Peyer's patch (tissue), 4 donors: ENCODE results near the gene CPT1B. TPM values are rescaled to one million over a fixed set of nuclear protein-coding genes. Genes with fewer than 3 reads are reported as not detected.

ENCODE experiments used
- DNase-seq, 3 donors: peaks; one replicate each; pipeline ENCODE4 v3.0.0-alpha.2; 2017 to 2019
- H3K27ac ChIP-seq, 4 donors: fragments of 200-600 bp; sonication (generic); one replicate each; pipeline ENCODE4 v1.5.1; 2016 to 2019
- H3K27me3 ChIP-seq, 2 donors: fragments of 200-600 bp; sonication (generic); one replicate each; pipeline ENCODE4 v1.5.1; 2019
- H3K36me3 ChIP-seq, 3 donors: fragments of 200-600 bp; sonication (generic); one replicate each; pipeline ENCODE4 v1.5.1; 2016 to 2019
- H3K4me1 ChIP-seq, 4 donors: fragments of 200-600 bp; sonication (generic); one replicate each; pipeline ENCODE4 v1.5.1; 2016 to 2019
- H3K4me3 ChIP-seq, 4 donors: fragments of 200-600 bp; sonication (generic); 1 replicate in 3 of 4; 2 replicates in 1 of 4; pipeline ENCODE4 v1.5.1; 2016 to 2019; ENCODE audit warnings: mild to moderate bottlenecking in 1 of 4
- H3K9me3 ChIP-seq, 4 donors: fragments of 200-600 bp; sonication (generic); one replicate each; pipeline ENCODE4 v1.5.1; 2016 to 2019; ENCODE audit warnings: mild to moderate bottlenecking in 1 of 4
- POLR2A ChIP-seq, 2 donors: fragments of 450-650 bp; IDR thresholded peaks; one replicate each; pipeline ENCODE4 v1.5.1; 2017; ENCODE audit warnings: antibody characterized with exemption in 2 of 2, mild to moderate bottlenecking in 2 of 2, moderate library complexity in 2 of 2
- total RNA-seq, 4 donors: library from RNA; depleted of rRNA; stranded (reverse); fragments of >200 nt; gene quantifications; one replicate each; pipeline ENCODE4 v1.1.0, GENCODE V29; 2016
- TF ChIP-seq, protein P1 (sequence below), 6 experiments: fragments of 450-650 bp in 4 of 6; fragments of 200-600 bp in 2 of 6; sonication (generic) in 1 of 6; IDR thresholded peaks; one replicate each; pipeline ENCODE4 v1.5.1; 2017 to 2019; ENCODE audit warnings: antibody characterized with exemption in 6 of 6, mild to moderate bottlenecking in 3 of 6, moderate library complexity in 1 of 6

The CPT1B gene
- total RNA-seq, 4 donors from 2014 or later: 51.2 to 133 (median 56.5) TPM

GRCh38 chr22:50582493-50583293 lies 4.5 kb upstream of the CPT1B start, which contains the start of gene CHKB:
TSS of gene CHKB (minus strand) at chr22:50582849. CDS start at chr22:50582781, 68 bp downstream.
- no peaks in the 10 kb centered on the region for H3K27me3 ChIP-seq

DNA sequence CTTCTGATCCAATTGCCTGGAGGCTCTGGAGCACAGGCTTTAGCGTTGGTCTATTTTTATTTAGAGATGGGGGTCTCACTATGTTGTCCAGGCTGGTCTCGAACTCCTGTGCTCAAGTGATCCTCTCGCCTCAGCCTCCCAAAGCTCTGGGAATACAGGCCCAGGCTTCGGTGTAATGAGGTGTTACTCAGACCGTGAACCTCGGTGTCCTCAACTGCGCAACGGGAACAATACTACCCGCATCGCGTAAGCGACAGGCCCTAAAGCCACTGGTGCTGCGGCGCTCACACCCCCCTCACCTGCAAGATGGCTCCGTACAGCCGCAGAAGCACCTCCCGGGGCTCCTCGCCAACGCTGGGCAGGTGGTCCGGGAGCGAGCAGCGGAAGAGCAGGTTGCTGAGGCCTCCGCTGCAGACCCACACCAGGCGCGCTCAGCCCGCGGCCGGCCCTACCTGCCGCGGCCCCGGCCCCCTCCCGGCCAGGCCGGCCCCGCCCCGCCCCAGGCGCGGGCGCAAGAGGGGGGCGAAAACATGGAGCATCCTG lies 3.8 kb upstream of the CPT1B start:
- Histone ChIP-seq H3K27me3 (no peaks in the 10 kb centered on the region), H3K9me3 (no peaks in the 10 kb centered on the region), H3K4me3 (peak overlapping the region; percentile 82 to 93 (median 88)), H3K4me1 (peaks cover 0 to 33% (median 3%) of the 10 kb centered on the region in 4 donors), H3K27ac (peak overlapping the region; percentile 98 to 100 (median 99)), H3K36me3 (no peaks in the 10 kb centered on the region)
- TF ChIP-seq POLR2A (IDR thresholded peaks at IDR 0.05): no peak
- TF ChIP-seq, protein P1, sequence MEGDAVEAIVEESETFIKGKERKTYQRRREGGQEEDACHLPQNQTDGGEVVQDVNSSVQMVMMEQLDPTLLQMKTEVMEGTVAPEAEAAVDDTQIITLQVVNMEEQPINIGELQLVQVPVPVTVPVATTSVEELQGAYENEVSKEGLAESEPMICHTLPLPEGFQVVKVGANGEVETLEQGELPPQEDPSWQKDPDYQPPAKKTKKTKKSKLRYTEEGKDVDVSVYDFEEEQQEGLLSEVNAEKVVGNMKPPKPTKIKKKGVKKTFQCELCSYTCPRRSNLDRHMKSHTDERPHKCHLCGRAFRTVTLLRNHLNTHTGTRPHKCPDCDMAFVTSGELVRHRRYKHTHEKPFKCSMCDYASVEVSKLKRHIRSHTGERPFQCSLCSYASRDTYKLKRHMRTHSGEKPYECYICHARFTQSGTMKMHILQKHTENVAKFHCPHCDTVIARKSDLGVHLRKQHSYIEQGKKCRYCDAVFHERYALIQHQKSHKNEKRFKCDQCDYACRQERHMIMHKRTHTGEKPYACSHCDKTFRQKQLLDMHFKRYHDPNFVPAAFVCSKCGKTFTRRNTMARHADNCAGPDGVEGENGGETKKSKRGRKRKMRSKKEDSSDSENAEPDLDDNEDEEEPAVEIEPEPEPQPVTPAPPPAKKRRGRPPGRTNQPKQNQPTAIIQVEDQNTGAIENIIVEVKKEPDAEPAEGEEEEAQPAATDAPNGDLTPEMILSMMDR (IDR thresholded peaks at IDR 0.05): no peak
- peak in 2 of 3 donors; percentile 21 to 68 for DNase-seq

More at GRCh38 chr22:50582493-50583293, 4.5 kb upstream of the CPT1B start, which contains the start of gene CHKB:
- peak; percentile 97 to 99 (median 99) for DNase-seq
- Histone ChIP-seq H3K27ac (peak within 1 kb of the TSS; percentile 98 to 100 (median 99)), H3K4me3 (peak within 1 kb of the TSS; percentile 82 to 93 (median 88)), H3K36me3 (no peaks in the 10 kb centered on the region), H3K9me3 (no peaks in the 10 kb centered on the region), H3K4me1 (peaks cover 0 to 33% (median 3%) of the 10 kb centered on the region in 4 donors)
- TF ChIP-seq, protein P1 (IDR thresholded peaks at IDR 0.05): peak in 1 of 6 experiments; percentile 18
- TF ChIP-seq POLR2A (IDR thresholded peaks at IDR 0.05): peak; percentile 80 to 93

DNA sequence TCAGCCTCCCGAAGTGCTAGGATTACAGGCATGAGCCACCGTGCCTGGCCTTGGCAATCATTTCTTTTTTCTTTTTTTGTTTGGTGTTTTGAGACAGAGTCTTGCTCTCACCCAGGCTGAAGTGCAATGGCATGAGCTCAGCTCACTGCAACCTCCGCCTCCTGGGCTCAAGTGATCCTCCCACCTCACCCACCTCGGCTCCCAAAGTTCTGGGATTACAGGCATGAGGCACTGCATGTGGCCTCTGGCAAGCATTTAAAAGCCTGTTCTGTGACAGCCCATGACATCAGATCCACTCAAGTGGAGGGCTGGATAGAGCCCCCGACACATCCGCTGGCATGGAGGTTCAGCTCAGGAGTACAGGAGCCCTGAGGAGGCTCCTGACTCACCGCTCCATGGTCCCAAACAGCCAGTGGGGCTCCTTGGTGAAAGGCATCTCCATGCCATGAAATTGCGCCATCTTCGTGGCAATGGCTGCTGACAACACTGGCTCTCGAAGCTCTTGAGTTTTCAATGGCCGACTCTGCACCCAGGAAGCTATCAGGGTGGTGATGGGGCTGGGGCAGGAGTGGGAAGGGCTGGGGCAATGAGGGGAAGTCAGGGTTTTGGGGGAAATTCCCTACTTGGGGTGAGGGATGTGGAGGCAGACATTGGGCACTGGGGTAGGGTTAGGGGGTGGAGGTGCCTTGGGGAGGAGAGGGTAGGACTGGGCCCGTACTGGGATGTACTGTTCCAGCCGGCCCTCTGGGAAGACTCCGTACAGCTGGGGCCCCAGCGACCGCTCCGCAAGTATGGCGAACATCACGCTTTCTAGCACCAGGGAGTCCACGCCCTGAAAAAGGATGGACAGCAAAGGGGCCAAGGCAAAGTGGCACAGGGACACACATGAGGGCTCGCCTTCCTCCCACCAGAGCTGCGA lies 3.1 kb upstream of the CPT1B start:
- peak overlapping the region; percentile 82 to 93 (median 88) for H3K4me3 ChIP-seq
- TF ChIP-seq, protein P1 (IDR thresholded peaks at IDR 0.05): no peak
- no peak for TF ChIP-seq POLR2A (IDR thresholded peaks at IDR 0.05)
- H3K4me1 ChIP-seq: peaks cover 0 to 33% (median 3%) of the 10 kb centered on the region in 4 donors
- no peaks in the 10 kb centered on the region for H3K9me3 ChIP-seq
- no peaks in the 10 kb centered on the region for H3K27me3 ChIP-seq
- DNase-seq: no peak
- H3K27ac ChIP-seq: peak overlapping the region; percentile 98 to 100 (median 99)
- H3K36me3 ChIP-seq: no peaks in the 10 kb centered on the region

GRCh38 chr22:50579752-50580151 lies 1.5 kb upstream of the CPT1B start:
- no peak overlapping the region for H3K27ac ChIP-seq
- no peaks in the 10 kb centered on the region for H3K9me3 ChIP-seq
- peaks cover 0 to 33% (median 3%) of the 10 kb centered on the region in 4 donors for H3K4me1 ChIP-seq
- no peaks in the 10 kb centered on the region for H3K27me3 ChIP-seq
- no peaks in the 10 kb centered on the region for H3K36me3 ChIP-seq
- TF ChIP-seq POLR2A (IDR thresholded peaks at IDR 0.05): no peak
- TF ChIP-seq, protein P1 (IDR thresholded peaks at IDR 0.05): no peak
- no peak for DNase-seq
- H3K4me3 ChIP-seq: no peak overlapping the region

DNA sequence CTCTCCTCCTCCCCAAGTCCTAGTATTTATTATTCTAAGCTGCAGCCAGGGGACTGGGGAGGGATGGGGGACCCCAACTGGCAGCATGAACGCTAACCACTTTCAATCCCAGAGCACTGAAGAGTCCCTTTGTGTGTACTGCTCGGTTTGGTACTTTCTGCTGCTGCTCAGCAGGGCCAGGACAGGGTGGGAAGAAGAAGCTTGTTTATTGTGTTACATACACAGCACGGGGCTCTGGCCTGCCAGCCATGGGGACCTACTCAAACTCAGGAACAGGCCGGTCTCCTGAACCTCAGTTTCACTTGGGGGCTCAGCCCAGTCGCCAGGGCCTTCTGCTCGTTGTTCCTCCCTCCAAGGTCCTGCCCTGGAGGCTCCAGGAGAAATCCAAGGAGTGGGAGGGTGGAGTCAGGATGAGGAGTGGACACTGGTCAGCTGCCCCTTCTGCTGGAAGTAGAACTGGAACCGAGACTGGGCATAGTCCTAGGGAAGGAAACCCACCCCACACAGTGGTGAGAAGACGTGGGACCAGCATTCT lies 616 bp upstream of the CPT1B start:
- TF ChIP-seq POLR2A (IDR thresholded peaks at IDR 0.05): no peak
- TF ChIP-seq, protein P1 (IDR thresholded peaks at IDR 0.05): no peak
- Histone ChIP-seq H3K4me1 (peaks cover 0 to 33% (median 3%) of the 10 kb centered on the region in 4 donors), H3K27me3 (no peaks in the 10 kb centered on the region), H3K27ac (peak overlapping the region in 1 of 4 donors; percentile 52), H3K4me3 (peak overlapping the region in 1 of 4 donors; percentile 29), H3K36me3 (no peaks in the 10 kb centered on the region), H3K9me3 (no peaks in the 10 kb centered on the region)
- peak in 1 of 3 donors; percentile 41 for DNase-seq
